Measurements from ENCODE around the gene AUTS2. TPM values are rescaled to one million over a fixed set of nuclear protein-coding genes. Genes with fewer than 3 reads are reported as not detected.

The AUTS2 gene
- total and polyA plus RNA-seq, 9 of the 15 experiments (the other 6 are each of a cell fraction or from before 2014, with no cell fraction given): 0.58 TPM; not detected in 8

GRCh38 chr7:70624500-70625103, 1026.3 kb downstream of the AUTS2 start:
- in situ Hi-C loops (cut with MboI) (no loop called here), intact Hi-C loops (cut with micrococcal nuclease) (no loop called here)
- Histone ChIP-seq H3K27ac (ENCODE audit: extremely low read depth, low read depth, low read length) (no peak overlapping the region), H2AFZ (ENCODE audit: low read depth, low read length) (no peak overlapping the region), H3K9ac (ENCODE audit: insufficient read depth in 1 of 2, low read depth in 2 of 2, low read length in 2 of 2) (no peak overlapping the region), H3K36me3 (ENCODE audit: control insufficient read depth, insufficient read depth, low read length) (no peaks in the 10 kb centered on the region), H3K9me3 (replicated peaks; ENCODE audit: control insufficient read depth, insufficient read depth, low read depth, low read length) (no peaks in the 10 kb centered on the region), H3K4me1 (replicated peaks in 1 of 2; ENCODE audit: control insufficient read depth in 2 of 2, insufficient read depth in 2 of 2, low read length in 2 of 2) (no peaks in the 10 kb centered on the region), H3K79me2 (ENCODE audit: control insufficient read depth, insufficient read depth, low read length) (no peaks in the 10 kb centered on the region), H3K27me3 (ENCODE audit: control insufficient read depth in 2 of 2, insufficient read depth in 2 of 2, low read length in 2 of 2) (peaks cover 5 to 33% of the 10 kb centered on the region in 2 experiments), H3K4me2 (ENCODE audit: insufficient read depth, low read length) (no peak overlapping the region), H3K9me1 (ENCODE audit: control insufficient read depth, insufficient read depth, low read length) (no peaks in the 10 kb centered on the region), H3K4me3 (no peak overlapping the region), H4K20me1 (replicated peaks; ENCODE audit: control insufficient read depth, insufficient read depth, low read length) (0 out of 2 replicates have a peak, but pooled peaks cover 6% of the 10 kb centered on the region)
- BruUV-seq (replicated peaks): no TSS peak
- ATAC-seq (no peak), FAIRE-seq (no peak), DNase-seq (ENCODE audit: extremely low read depth in 1 of 4, low spot score in 3 of 4) (no peak)
- WGBS (ENCODE audit: insufficient coverage, low coverage, missing lambda C conversion rate): 0% methylated on average over 5 of the region's 5 CpGs
- CTCF ChIA-PET (ENCODE audit: low intra/inter-chr PET ratio): no interaction called here
- POLR2A ChIA-PET: no interaction called here
- no peak for TF ChIP-seq SLC30A9 (CRISPR knock-in tag; IDR thresholded peaks at IDR 0.05)
- no peak for TF ChIP-seq TAF9B (IDR thresholded peaks at IDR 0.05; ENCODE audit: partially characterized antibody)
- TF ChIP-seq NCOR1 (IDR thresholded peaks at IDR 0.05): no peak
- TF ChIP-seq FOXK1 (CRISPR knock-in tag; IDR thresholded peaks at IDR 0.05; ENCODE audit: borderline replicate concordance): no peak
- no peak for TF ChIP-seq GMEB1 (CRISPR knock-in tag; IDR thresholded peaks at IDR 0.05)
- no peak for TF ChIP-seq KAT8 (IDR thresholded peaks at IDR 0.05; ENCODE audit: low read depth)
- TF ChIP-seq ZNF41 (CRISPR knock-in tag; conservative IDR thresholded peaks at IDR 0.05): no peak
- no peak for TF ChIP-seq PHTF2 (CRISPR knock-in tag; IDR thresholded peaks at IDR 0.05)
- no peak for TF ChIP-seq SMARCE1 (IDR thresholded peaks at IDR 0.05)
- TF ChIP-seq HDAC2 (IDR thresholded peaks at IDR 0.05): no peak
- TF ChIP-seq E2F3 (CRISPR knock-in tag; IDR thresholded peaks at IDR 0.05): no peak
- TF ChIP-seq CBX2 (IDR thresholded peaks at IDR 0.05; ENCODE audit: insufficient read depth, low read length, poor library complexity, severe bottlenecking): no peak
- no peak for TF ChIP-seq CTCF (IDR thresholded peaks at IDR 0.05 in 2 of 3, conservative IDR thresholded peaks at IDR 0.05 in 1 of 3; ENCODE audit: insufficient read depth in 2 of 3, low read depth in 1 of 3, low read length in 3 of 3)
- TF ChIP-seq HMGXB4 (CRISPR knock-in tag; IDR thresholded peaks at IDR 0.05): no peak
- TF ChIP-seq ZBED1 (IDR thresholded peaks at IDR 0.05): no peak
- TF ChIP-seq HMBOX1 (IDR thresholded peaks at IDR 0.05): no peak
